Neural progenitor cell (in vitro differentiated cells): ENCODE data around the gene DIRAS1. TPM values are rescaled to one million over a fixed set of nuclear protein-coding genes. Genes with fewer than 3 reads are reported as not detected.

Experiments used
- DNase-seq: peaks from one replicate; pipeline ENCODE4 v3.0.0-alpha.2; 2016; ENCODE audit warnings: low spot score
- H2AFZ ChIP-seq: fragments of 200-600 bp; sonication (generic); replicated peaks from 2 replicates; pipeline ENCODE4 v1.6.1; 2016; ENCODE audit warnings: antibody characterized with exemption
- H3F3A ChIP-seq: fragments of 200-600 bp; sonication (generic); 2 replicates; pipeline ENCODE4 v1.6.1; 2016; ENCODE audit warnings: antibody characterized with exemption, low read depth
- H3K27ac ChIP-seq: fragments of 200-600 bp; sonication (generic); 2 replicates; pipeline ENCODE4 v1.5.1; 2016; ENCODE audit warnings: mild to moderate bottlenecking
- H3K27me3 ChIP-seq: fragments of 200-600 bp; sonication (generic); 2 replicates; pipeline ENCODE4 v1.6.1; 2016; ENCODE audit warnings: mild to moderate bottlenecking, moderate library complexity
- H3K36me3 ChIP-seq: fragments of 200-600 bp; sonication (generic); 2 replicates; pipeline ENCODE4 v1.5.1; 2016
- H3K4me1 ChIP-seq: fragments of 200-600 bp; sonication (generic); 2 replicates; pipeline ENCODE4 v1.6.1; 2016; ENCODE audit warnings: mixed run types
- H3K4me2 ChIP-seq: fragments of 200-600 bp; sonication (generic); 2 replicates; pipeline ENCODE4 v1.6.1; 2016
- H3K4me3 ChIP-seq: fragments of 200-600 bp; sonication (generic); 2 replicates; pipeline ENCODE4 v1.5.1; 2016
- H3K79me2 ChIP-seq: fragments of 200-600 bp; sonication (generic); 2 replicates; pipeline ENCODE4 v1.6.1; 2016; ENCODE audit warnings: low read depth
- H3K9ac ChIP-seq: fragments of 200-600 bp; sonication (generic); 2 replicates; pipeline ENCODE4 v1.6.1; 2016
- H3K9me3 ChIP-seq: fragments of 200-600 bp; sonication (generic); 2 replicates; pipeline ENCODE4 v1.5.1; 2016; ENCODE audit warnings: low read depth
- H4K20me1 ChIP-seq: fragments of 200-600 bp; sonication (generic); 2 replicates; pipeline ENCODE4 v1.6.1; 2016; ENCODE audit warnings: low read depth
- H3K27ac Mint-ChIP-seq: 3 replicates; pipeline ENCODE4 v1.8.0; 2021; ENCODE audit warnings: mixed read lengths
- H3K27me3 Mint-ChIP-seq: 2 replicates; pipeline ENCODE4 v1.8.0; 2022; ENCODE audit warnings: low read depth, mild to moderate bottlenecking, inconsistent platforms, moderate library complexity, mixed read lengths; ENCODE audit not compliant: insufficient read depth
- H3K36me3 Mint-ChIP-seq: 3 replicates; pipeline ENCODE4 v1.8.0; 2021; ENCODE audit warnings: mixed read lengths
- H3K4me1 Mint-ChIP-seq: 3 replicates; pipeline ENCODE4 v1.8.0; 2021; ENCODE audit warnings: mixed read lengths
- H3K4me3 Mint-ChIP-seq: 3 replicates; pipeline ENCODE4 v1.8.0; 2021; ENCODE audit warnings: mild to moderate bottlenecking, moderate library complexity, mixed read lengths
- H3K9me3 Mint-ChIP-seq: 3 replicates; pipeline ENCODE4 v1.8.0; 2020; ENCODE audit warnings: mixed read lengths
- CTCF ChIP-seq: fragments of 200-600 bp; sonication (generic); IDR thresholded peaks from 2 replicates; pipeline ENCODE4 v1.5.1; 2017; ENCODE audit warnings: antibody characterized with exemption, mild to moderate bottlenecking
- EZH2 ChIP-seq: fragments of 200-600 bp; sonication (generic); IDR thresholded peaks from 2 replicates; pipeline ENCODE4 v1.6.1; 2017; ENCODE audit warnings: antibody characterized with exemption, mild to moderate bottlenecking, moderate library complexity
- EZH2phosphoT487 ChIP-seq: fragments of 200-600 bp; sonication (generic); IDR thresholded peaks from 2 replicates; pipeline ENCODE4 v1.6.1; 2017; ENCODE audit warnings: antibody characterized with exemption
- total RNA-seq: library from RNA; depleted of rRNA; stranded (reverse); fragments of >200 nt; gene quantifications from 2 replicates; pipeline ENCODE4 v1.2.3, GENCODE V29; 2015; ENCODE audit warnings: low replicate concordance

DIRAS1 gene
- total RNA-seq, 1 donor from 2014 or later: 2.7 TPM

DNA sequence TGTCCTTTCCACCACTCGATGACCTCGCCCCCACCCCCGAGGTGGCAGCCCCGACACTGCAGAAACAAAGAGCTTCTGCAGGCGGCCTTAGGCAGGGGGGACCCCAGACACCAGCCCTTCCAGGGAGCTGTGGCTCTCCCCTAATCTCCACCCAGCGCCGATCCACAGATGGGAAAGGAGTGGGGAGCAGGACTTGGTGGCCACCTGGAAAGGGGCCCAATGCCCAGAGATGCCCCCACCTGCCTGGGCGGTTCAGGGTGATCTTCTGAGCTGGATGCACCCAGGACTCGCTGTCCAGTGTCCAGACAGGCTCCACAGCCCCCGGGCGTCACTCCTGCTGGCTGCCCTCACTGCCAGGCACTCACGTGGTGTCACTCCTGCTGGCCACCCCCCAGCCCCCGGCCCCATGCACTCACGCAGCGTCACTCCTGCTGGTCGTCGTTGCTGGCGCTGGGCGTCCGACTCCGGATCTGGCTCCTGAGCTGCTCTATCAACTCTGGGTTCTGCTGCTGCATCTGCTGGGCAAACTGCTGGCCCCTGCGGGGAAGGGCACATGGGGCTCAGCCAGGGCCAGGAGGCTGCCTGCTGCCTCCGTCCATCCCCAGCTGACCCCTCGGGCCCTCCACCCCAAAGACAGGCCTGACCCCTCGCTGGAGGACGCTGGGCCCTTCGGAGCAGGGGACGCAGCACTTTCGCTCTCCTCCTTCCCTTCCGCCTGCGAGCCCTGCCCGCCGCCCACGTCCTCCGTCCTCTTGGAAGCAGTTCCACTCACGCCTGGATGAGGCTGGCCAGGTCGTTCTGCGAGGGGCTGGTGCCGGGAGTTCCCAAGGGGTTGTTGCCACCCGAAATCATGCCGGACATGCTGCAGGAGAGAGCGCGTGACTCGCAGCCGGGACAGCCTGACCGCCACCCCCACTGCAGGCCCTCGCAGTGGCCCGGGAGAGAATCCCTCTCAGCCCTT, 36.0 kb upstream of the DIRAS1 start:
- Mint-ChIP-seq H3K36me3 (peaks cover 17% of the 10 kb centered on the region), H3K4me1 (no peaks in the 10 kb centered on the region), H3K27ac (no peak overlapping the region), H3K9me3 (no peaks in the 10 kb centered on the region), H3K4me3 (no peak overlapping the region), H3K27me3 (peaks cover 2% of the 10 kb centered on the region)
- TF ChIP-seq EZH2 (no peak), CTCF (no peak), EZH2phosphoT487 (no peak)
- Histone ChIP-seq H3K9me3 (no peaks in the 10 kb centered on the region), H4K20me1 (no peaks in the 10 kb centered on the region), H3K27me3 (no peaks in the 10 kb centered on the region), H3K27ac (no peak overlapping the region), H3K79me2 (no peaks in the 10 kb centered on the region), H2AFZ (no peak overlapping the region), H3F3A (no peaks in the 10 kb centered on the region), H3K9ac (no peak overlapping the region), H3K4me3 (no peak overlapping the region), H3K36me3 (no peaks in the 10 kb centered on the region), H3K4me1 (no peaks in the 10 kb centered on the region), H3K4me2 (no peak overlapping the region)
- DNase-seq: no peak

DNA sequence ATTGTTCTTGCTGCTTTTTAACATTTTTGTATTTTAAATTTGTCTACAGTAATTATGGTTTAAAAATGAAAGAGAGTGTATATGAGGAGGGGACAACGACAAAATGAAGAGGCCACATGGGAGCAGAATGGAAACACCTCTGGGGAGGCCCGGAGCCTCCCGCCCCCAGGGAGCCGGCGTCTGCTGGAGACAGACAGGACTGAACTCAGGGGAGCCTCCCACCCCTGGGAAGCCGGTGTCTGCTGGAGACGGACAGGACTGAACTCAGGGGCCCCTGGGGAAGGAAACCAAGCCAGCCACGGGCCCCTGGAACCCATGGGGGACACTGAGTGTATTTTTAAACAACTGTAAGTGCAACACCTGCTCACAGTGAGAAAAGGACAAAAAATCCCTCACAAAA, 35.3 kb upstream of the DIRAS1 start:
- no peak overlapping the region for H3K27ac ChIP-seq
- H3K27me3 ChIP-seq: no peaks in the 10 kb centered on the region
- no peak for DNase-seq
- H3K4me2 ChIP-seq: no peak overlapping the region
- no peak overlapping the region for H3K4me3 Mint-ChIP-seq
- no peaks in the 10 kb centered on the region for H4K20me1 ChIP-seq
- H3K9me3 Mint-ChIP-seq: no peaks in the 10 kb centered on the region
- no peak overlapping the region for H3K4me3 ChIP-seq
- no peaks in the 10 kb centered on the region for H3K4me1 Mint-ChIP-seq
- H3K9me3 ChIP-seq: no peaks in the 10 kb centered on the region
- H3K27ac Mint-ChIP-seq: no peak overlapping the region
- no peak overlapping the region for H2AFZ ChIP-seq
- peaks cover 17% of the 10 kb centered on the region for H3K36me3 Mint-ChIP-seq
- no peaks in the 10 kb centered on the region for H3K4me1 ChIP-seq
- peaks cover 2% of the 10 kb centered on the region for H3K27me3 Mint-ChIP-seq
- no peaks in the 10 kb centered on the region for H3F3A ChIP-seq
- no peaks in the 10 kb centered on the region for H3K36me3 ChIP-seq
- H3K9ac ChIP-seq: no peak overlapping the region
- H3K79me2 ChIP-seq: no peaks in the 10 kb centered on the region
- TF ChIP-seq CTCF: no peak
- no peak for TF ChIP-seq EZH2
- TF ChIP-seq EZH2phosphoT487: no peak

- H3K4me3 Mint-ChIP-seq: no peak overlapping the region
- peaks cover 2% of the 10 kb centered on the region for H3K27me3 Mint-ChIP-seq
- no peak overlapping the region for H3K4me3 ChIP-seq
- DNase-seq: no peak
- no peaks in the 10 kb centered on the region for H3K27me3 ChIP-seq
- TF ChIP-seq CTCF (no peak), EZH2phosphoT487 (no peak), EZH2 (no peak)
- H3K36me3 Mint-ChIP-seq: peaks cover 17% of the 10 kb centered on the region
- no peak overlapping the region for H3K27ac Mint-ChIP-seq
- no peaks in the 10 kb centered on the region for H3F3A ChIP-seq
- no peaks in the 10 kb centered on the region for H3K9me3 ChIP-seq
- H3K4me1 ChIP-seq: no peaks in the 10 kb centered on the region
- H4K20me1 ChIP-seq: no peaks in the 10 kb centered on the region
- no peaks in the 10 kb centered on the region for H3K36me3 ChIP-seq
- H3K27ac ChIP-seq: no peak overlapping the region
- H3K4me2 ChIP-seq: no peak overlapping the region
- H3K9ac ChIP-seq: no peak overlapping the region
- no peaks in the 10 kb centered on the region for H3K79me2 ChIP-seq
- no peaks in the 10 kb centered on the region for H3K4me1 Mint-ChIP-seq
- H2AFZ ChIP-seq: no peak overlapping the region
- H3K9me3 Mint-ChIP-seq: no peaks in the 10 kb centered on the region
Measured at GRCh38 chr19:2755811-2756210, 34.6 kb upstream of the DIRAS1 start.
